SHP77 (cell line): ENCODE data around the gene MLH3.

Source experiments
- DNase-seq, 2 experiments: peaks; one replicate each; lab custom pipeline; 2025; lab: John Stamatoyannopoulos, UW

MLH3 gene

GRCh38 chr14:75066691-75067090, 15.4 kb upstream of the MLH3 start:
- DNase-seq = no peak

GRCh38 chr14:75064205-75064567, 12.9 kb upstream of the MLH3 start:
- no peak for DNase-seq

GRCh38 chr14:75063491-75064204, 12.4 kb upstream of the MLH3 start, which contains the start of gene ACYP1:
TSS of gene ACYP1 (minus strand) at chr14:75064024. CDS start at chr14:75063553, 471 bp downstream.
- DNase-seq = peak; percentile 83 to 88

- no peak for DNase-seq
Measured at GRCh38 chr14:75063013-75063412, 11.7 kb upstream of the MLH3 start.

- DNase-seq = no peak
Measured at GRCh38 chr14:75060420-75060819, 9.2 kb upstream of the MLH3 start.

- DNase-seq = no peak
Measured at GRCh38 chr14:75059642-75060041, 8.4 kb upstream of the MLH3 start.

- no peak for DNase-seq
Measured at GRCh38 chr14:75054421-75054820, 3.2 kb upstream of the MLH3 start.

GRCh38 chr14:75053396-75054291, 2.4 kb upstream of the MLH3 start:
- DNase-seq = no peak

- DNase-seq = no peak
Measured at GRCh38 chr14:75051556-75051899, 261 bp upstream of the MLH3 start.

GRCh38 chr14:75049731-75050201, 1.5 kb downstream of the MLH3 start:
- DNase-seq = no peak

GRCh38 chr14:75049136-75049535, 2.1 kb downstream of the MLH3 start:
- DNase-seq = no peak

GRCh38 chr14:75048101-75048500, 3.2 kb downstream of the MLH3 start:
- no peak for DNase-seq

GRCh38 chr14:75047506-75047905, 3.8 kb downstream of the MLH3 start:
- DNase-seq = no peak

- no peak for DNase-seq
Measured at GRCh38 chr14:75046899-75047298, 4.4 kb downstream of the MLH3 start.

- no peak for DNase-seq
Measured at GRCh38 chr14:75046275-75046674, 5.0 kb downstream of the MLH3 start.

- DNase-seq = no peak
Measured at GRCh38 chr14:75044752-75045151, 6.5 kb downstream of the MLH3 start.

GRCh38 chr14:75044322-75044721, 6.9 kb downstream of the MLH3 start:
- DNase-seq = no peak

GRCh38 chr14:75042035-75042434, 9.2 kb downstream of the MLH3 start:
- DNase-seq = no peak

- no peak for DNase-seq
Measured at GRCh38 chr14:75041613-75042012, 9.7 kb downstream of the MLH3 start.

GRCh38 chr14:75040959-75041358, 10.3 kb downstream of the MLH3 start:
- no peak for DNase-seq

GRCh38 chr14:75040507-75040906, 10.8 kb downstream of the MLH3 start:
- DNase-seq = no peak

- DNase-seq = no peak
Measured at GRCh38 chr14:75032939-75033338, 18.3 kb downstream of the MLH3 start.

- no peak for DNase-seq
Measured at GRCh38 chr14:75030147-75030546, 21.1 kb downstream of the MLH3 start.
